Measurements from ENCODE around the gene VWA7.

VWA7 gene

DNA sequence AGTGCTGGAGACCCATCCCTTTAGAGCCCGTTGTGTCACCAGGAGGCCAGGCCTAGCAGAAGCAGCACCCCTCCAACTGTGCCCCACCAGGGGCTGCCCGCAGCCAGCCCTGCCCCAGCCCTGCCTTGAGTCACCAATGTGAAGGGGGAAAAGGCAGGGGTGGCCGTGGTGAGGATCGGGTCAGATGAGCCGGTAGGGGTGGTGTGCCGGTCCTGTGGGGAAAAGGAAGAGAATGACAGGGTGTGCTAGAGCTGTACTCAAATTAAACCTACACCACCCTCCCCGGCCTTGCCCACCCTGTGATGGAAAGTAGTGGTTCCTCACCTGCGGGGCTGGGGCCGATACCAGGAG is 11.6 kb downstream of the VWA7 start:
- Histone ChIP-seq H3K36me3 (ENCODE audit: control insufficient read depth in 4 of 4, insufficient read depth in 4 of 4, low read length in 3 of 4) (peaks cover 9 to 40% (median 30%) of the 10 kb centered on the region in 4 experiments), H3K27me3 (replicated peaks in 2 of 5; ENCODE audit: control insufficient read depth in 4 of 5, insufficient read depth in 5 of 5, low read length in 4 of 5) (no peaks in the 10 kb centered on the region), H3K27ac (ENCODE audit: insufficient read depth in 1 of 2, low read depth in 1 of 2, low read length in 2 of 2, poor library complexity in 1 of 2, severe bottlenecking in 2 of 2) (no peak overlapping the region), H3K4me3 (ENCODE audit: control insufficient read depth in 1 of 7, extremely low read depth in 1 of 7, insufficient read depth in 4 of 7, low read depth in 2 of 7, low read length in 6 of 7) (no peak overlapping the region), H3K9me3 (ENCODE audit: control extremely low read depth in 1 of 5, control insufficient read depth in 4 of 5, insufficient read depth in 2 of 5, low read depth in 1 of 5, low read length in 4 of 5) (no peaks in the 10 kb centered on the region), H3K4me1 (ENCODE audit: control extremely low read depth in 1 of 4, control insufficient read depth in 4 of 4, insufficient read depth in 4 of 4, low read length in 3 of 4) (peaks cover 2 to 12% (median 9%) of the 10 kb centered on the region in 4 experiments)
- ChIA-PET POLR2A (no interaction called here), CTCF (interaction anchor here (1.4 to 13.2 kb wide), 3 partner anchors 18 to 53 kb away, joined by 3 to 268 read pairs (median 5); partner anchors contain the start of genes CLIC1, DDAH2, MPIG6B and MSH5)
- WGBS (ENCODE audit: insufficient coverage) = 96% methylated on average over 4 of the region's 9 CpGs
- DNase-seq = no peak

DNA sequence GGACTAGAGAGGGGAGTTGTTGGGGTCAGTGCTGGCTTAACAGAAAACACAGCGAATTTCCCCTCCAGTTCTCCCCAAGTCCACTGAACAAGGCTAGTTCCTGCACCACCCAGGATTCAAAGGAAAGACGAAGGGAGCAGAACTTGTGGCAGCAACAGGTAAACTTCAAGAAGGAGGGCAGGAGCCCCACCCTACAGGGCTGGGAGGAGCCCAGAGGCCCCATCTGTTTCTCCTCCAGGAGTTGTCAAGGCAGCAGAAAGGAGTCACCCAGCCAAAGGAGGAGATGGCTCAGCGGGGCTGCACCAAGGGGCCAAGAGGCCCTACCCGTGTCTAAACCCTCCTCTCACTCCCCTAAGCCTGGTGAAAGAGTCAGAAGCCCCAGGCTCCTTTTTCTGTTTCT is 12.9 kb downstream of the VWA7 start:
- no peak for DNase-seq
- H3K4me1 ChIP-seq (ENCODE audit: control extremely low read depth in 1 of 4, control insufficient read depth in 4 of 4, insufficient read depth in 4 of 4, low read length in 3 of 4) = peaks cover 2 to 10% (median 6%) of the 10 kb centered on the region in 4 experiments
- H3K36me3 ChIP-seq (ENCODE audit: control insufficient read depth in 4 of 4, insufficient read depth in 4 of 4, low read length in 3 of 4) = peaks cover 9 to 54% (median 44%) of the 10 kb centered on the region in 4 experiments
- no peak overlapping the region for H3K27ac ChIP-seq (ENCODE audit: insufficient read depth in 1 of 2, low read depth in 1 of 2, low read length in 2 of 2, poor library complexity in 1 of 2, severe bottlenecking in 2 of 2)
- CTCF ChIA-PET = interaction anchor here (1.0 to 13.2 kb wide), 2 partner anchors 32 to 104 kb away, joined by 3 to 268 read pairs; partner anchors contain the start of genes CLIC1, DDAH2, MPIG6B and MSH5
- WGBS (ENCODE audit: insufficient coverage) = 100% methylated on average over 3 of the region's 4 CpGs
- POLR2A ChIA-PET = no interaction called here
- H3K9me3 ChIP-seq (ENCODE audit: control extremely low read depth in 1 of 5, control insufficient read depth in 4 of 5, insufficient read depth in 2 of 5, low read depth in 1 of 5, low read length in 4 of 5) = no peaks in the 10 kb centered on the region
- H3K27me3 ChIP-seq (replicated peaks in 2 of 5; ENCODE audit: control insufficient read depth in 4 of 5, insufficient read depth in 5 of 5, low read length in 4 of 5) = no peaks in the 10 kb centered on the region
- no peak overlapping the region for H3K4me3 ChIP-seq (ENCODE audit: control insufficient read depth in 1 of 7, extremely low read depth in 1 of 7, insufficient read depth in 4 of 7, low read depth in 2 of 7, low read length in 6 of 7)

GRCh38 chr6:31763619-31763940 is 13.5 kb downstream of the VWA7 start:
- no peak for DNase-seq
- WGBS (ENCODE audit: insufficient coverage) = 75% methylated on average over 1 of the region's 1 CpG
- CTCF ChIA-PET = interaction anchor here (13.2 kb wide), 1 partner anchor 31 kb away, joined by 268 read pairs; the partner anchor contains the start of genes CLIC1, DDAH2, MPIG6B and MSH5
- Histone ChIP-seq H3K36me3 (ENCODE audit: control insufficient read depth in 4 of 4, insufficient read depth in 4 of 4, low read length in 3 of 4) (peaks cover 9 to 60% (median 48%) of the 10 kb centered on the region in 4 experiments), H3K4me3 (ENCODE audit: control insufficient read depth in 1 of 7, extremely low read depth in 1 of 7, insufficient read depth in 4 of 7, low read depth in 2 of 7, low read length in 6 of 7) (no peak overlapping the region), H3K27ac (ENCODE audit: insufficient read depth in 1 of 2, low read depth in 1 of 2, low read length in 2 of 2, poor library complexity in 1 of 2, severe bottlenecking in 2 of 2) (no peak overlapping the region), H3K4me1 (ENCODE audit: control extremely low read depth in 1 of 4, control insufficient read depth in 4 of 4, insufficient read depth in 4 of 4, low read length in 3 of 4) (peaks cover 0 to 4% (median 2%) of the 10 kb centered on the region in 4 experiments), H3K9me3 (ENCODE audit: control extremely low read depth in 1 of 5, control insufficient read depth in 4 of 5, insufficient read depth in 2 of 5, low read depth in 1 of 5, low read length in 4 of 5) (no peaks in the 10 kb centered on the region), H3K27me3 (replicated peaks in 2 of 5; ENCODE audit: control insufficient read depth in 4 of 5, insufficient read depth in 5 of 5, low read length in 4 of 5) (no peaks in the 10 kb centered on the region)
- POLR2A ChIA-PET = no interaction called here

DNA sequence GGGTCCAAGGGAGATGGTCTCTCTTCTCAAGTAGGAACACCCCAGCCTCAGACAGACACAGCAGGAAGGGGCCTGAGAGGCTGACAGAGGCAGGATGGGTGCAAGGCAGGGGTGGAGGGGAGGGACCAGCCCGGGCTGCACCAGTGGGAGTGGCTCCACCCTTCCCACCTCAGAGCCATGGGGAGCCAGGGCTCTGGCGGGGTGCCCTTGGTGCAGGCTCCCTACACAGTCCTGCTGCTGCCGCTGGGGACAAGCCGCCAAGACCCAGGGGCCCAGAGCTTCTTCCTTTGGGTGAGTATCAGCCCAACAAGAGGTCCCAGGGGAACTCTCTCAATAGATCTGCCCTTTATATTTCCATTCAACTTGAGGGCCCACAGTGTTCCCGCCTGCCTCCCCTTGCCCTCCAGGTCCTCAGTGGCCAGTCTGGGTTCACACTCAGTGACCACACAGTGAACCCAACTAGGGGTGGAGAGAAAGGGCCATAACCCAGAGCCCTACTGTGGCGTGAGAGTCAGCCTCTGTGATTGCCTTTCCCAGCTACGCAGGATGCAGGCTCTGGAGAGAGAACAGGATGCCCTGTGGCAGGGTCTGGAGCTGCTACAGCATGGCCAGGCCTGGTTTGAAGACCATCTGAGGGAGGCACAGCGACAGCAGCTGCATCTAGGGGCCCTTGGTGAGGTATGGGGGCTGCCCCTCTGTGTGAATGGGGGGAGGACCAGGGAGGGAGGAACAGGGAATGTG is 14.1 kb downstream of the VWA7 start:
- Histone ChIP-seq H3K27ac (ENCODE audit: insufficient read depth in 1 of 2, low read depth in 1 of 2, low read length in 2 of 2, poor library complexity in 1 of 2, severe bottlenecking in 2 of 2) (no peak overlapping the region), H3K4me3 (ENCODE audit: control insufficient read depth in 1 of 7, extremely low read depth in 1 of 7, insufficient read depth in 4 of 7, low read depth in 2 of 7, low read length in 6 of 7) (no peak overlapping the region), H3K27me3 (replicated peaks in 2 of 5; ENCODE audit: control insufficient read depth in 4 of 5, insufficient read depth in 5 of 5, low read length in 4 of 5) (no peaks in the 10 kb centered on the region), H3K4me1 (ENCODE audit: control extremely low read depth in 1 of 4, control insufficient read depth in 4 of 4, insufficient read depth in 4 of 4, low read length in 3 of 4) (no peaks in the 10 kb centered on the region), H3K36me3 (ENCODE audit: control insufficient read depth in 4 of 4, insufficient read depth in 4 of 4, low read length in 3 of 4) (peaks cover 9 to 65% (median 52%) of the 10 kb centered on the region in 4 experiments), H3K9me3 (ENCODE audit: control extremely low read depth in 1 of 5, control insufficient read depth in 4 of 5, insufficient read depth in 2 of 5, low read depth in 1 of 5, low read length in 4 of 5) (no peaks in the 10 kb centered on the region)
- CTCF ChIA-PET = interaction anchor here (13.2 kb wide), 1 partner anchor 31 kb away, joined by 268 read pairs; the partner anchor contains the start of genes CLIC1, DDAH2, MPIG6B and MSH5
- no peak for DNase-seq
- 95% methylated on average over 7 of the region's 8 CpGs for WGBS (ENCODE audit: insufficient coverage)
- POLR2A ChIA-PET = no interaction called here

GRCh38 chr6:31762356-31762755 is 14.8 kb downstream of the VWA7 start, which contains the start of gene SAPCD1:
TSS of gene SAPCD1 (plus strand) at chr6:31762656. CDS start at chr6:31763055, 399 bp downstream.
- WGBS (ENCODE audit: insufficient coverage) = 78% methylated on average over 1 of the region's 4 CpGs
- ChIA-PET POLR2A (no interaction called here), CTCF (interaction anchor here (0.7 to 13.2 kb wide), 2 partner anchors 8 to 30 kb away, joined by 4 to 268 read pairs; partner anchors contain the start of genes CLIC1, DDAH2, MPIG6B and MSH5)
- no peak within 1 kb of the TSS for H3K27ac ChIP-seq (ENCODE audit: insufficient read depth in 1 of 2, low read depth in 1 of 2, low read length in 2 of 2, poor library complexity in 1 of 2, severe bottlenecking in 2 of 2)
- H3K27me3 ChIP-seq (replicated peaks in 2 of 5; ENCODE audit: control insufficient read depth in 4 of 5, insufficient read depth in 5 of 5, low read length in 4 of 5) = no peaks in the 10 kb centered on the region
- H3K9me3 ChIP-seq (ENCODE audit: control extremely low read depth in 1 of 5, control insufficient read depth in 4 of 5, insufficient read depth in 2 of 5, low read depth in 1 of 5, low read length in 4 of 5) = no peaks in the 10 kb centered on the region
- H3K4me1 ChIP-seq (ENCODE audit: control extremely low read depth in 1 of 4, control insufficient read depth in 4 of 4, insufficient read depth in 4 of 4, low read length in 3 of 4) = no peaks in the 10 kb centered on the region
- DNase-seq = no peak
- no peak within 1 kb of the TSS for H3K4me3 ChIP-seq (ENCODE audit: control insufficient read depth in 1 of 7, extremely low read depth in 1 of 7, insufficient read depth in 4 of 7, low read depth in 2 of 7, low read length in 6 of 7)
- H3K36me3 ChIP-seq (ENCODE audit: control insufficient read depth in 4 of 4, insufficient read depth in 4 of 4, low read length in 3 of 4) = peaks cover 9 to 67% (median 54%) of the 10 kb centered on the region in 4 experiments

GRCh38 chr6:31761343-31761742 is 15.8 kb downstream of the VWA7 start:
- H3K27me3 ChIP-seq (replicated peaks in 2 of 5; ENCODE audit: control insufficient read depth in 4 of 5, insufficient read depth in 5 of 5, low read length in 4 of 5) = no peaks in the 10 kb centered on the region
- ChIA-PET POLR2A (interaction anchor here (0.6 kb wide), 1 partner anchor 20 kb away, joined by 3 read pairs; no protein-coding TSS in a partner anchor), CTCF (interaction anchor here (0.9 kb wide), 1 partner anchor 11 kb away, joined by 3 read pairs; no protein-coding TSS in a partner anchor)
- H3K4me1 ChIP-seq (ENCODE audit: control extremely low read depth in 1 of 4, control insufficient read depth in 4 of 4, insufficient read depth in 4 of 4, low read length in 3 of 4) = no peaks in the 10 kb centered on the region
- no peaks in the 10 kb centered on the region for H3K9me3 ChIP-seq (ENCODE audit: control extremely low read depth in 1 of 5, control insufficient read depth in 4 of 5, insufficient read depth in 2 of 5, low read depth in 1 of 5, low read length in 4 of 5)
- WGBS (ENCODE audit: insufficient coverage) = 100% methylated on average over 7 of the region's 8 CpGs
- no peak overlapping the region for H3K27ac ChIP-seq (ENCODE audit: insufficient read depth in 1 of 2, low read depth in 1 of 2, low read length in 2 of 2, poor library complexity in 1 of 2, severe bottlenecking in 2 of 2)
- H3K36me3 ChIP-seq (ENCODE audit: control insufficient read depth in 4 of 4, insufficient read depth in 4 of 4, low read length in 3 of 4) = peaks cover 9 to 67% (median 54%) of the 10 kb centered on the region in 4 experiments
- DNase-seq = no peak
- no peak overlapping the region for H3K4me3 ChIP-seq (ENCODE audit: control insufficient read depth in 1 of 7, extremely low read depth in 1 of 7, insufficient read depth in 4 of 7, low read depth in 2 of 7, low read length in 6 of 7)

- DNase-seq = no peak
- ChIA-PET POLR2A (no interaction called here), CTCF (interaction anchor here (0.9 to 1.1 kb wide), 2 partner anchors 11 to 13 kb away, joined by 3 read pairs; no protein-coding TSS in a partner anchor)
- no peaks in the 10 kb centered on the region for H3K27me3 ChIP-seq (replicated peaks in 2 of 5; ENCODE audit: control insufficient read depth in 4 of 5, insufficient read depth in 5 of 5, low read length in 4 of 5)
- peak overlapping the region in 1 of 2 experiments; percentile 21 for H3K27ac ChIP-seq (ENCODE audit: insufficient read depth in 1 of 2, low read depth in 1 of 2, low read length in 2 of 2, poor library complexity in 1 of 2, severe bottlenecking in 2 of 2)
- 93% methylated on average over 3 of the region's 5 CpGs for WGBS (ENCODE audit: insufficient coverage)
- H3K9me3 ChIP-seq (ENCODE audit: control extremely low read depth in 1 of 5, control insufficient read depth in 4 of 5, insufficient read depth in 2 of 5, low read depth in 1 of 5, low read length in 4 of 5) = no peaks in the 10 kb centered on the region
- peaks cover 9 to 67% (median 54%) of the 10 kb centered on the region in 4 experiments for H3K36me3 ChIP-seq (ENCODE audit: control insufficient read depth in 4 of 4, insufficient read depth in 4 of 4, low read length in 3 of 4)
- no peak overlapping the region for H3K4me3 ChIP-seq (ENCODE audit: control insufficient read depth in 1 of 7, extremely low read depth in 1 of 7, insufficient read depth in 4 of 7, low read depth in 2 of 7, low read length in 6 of 7)
- H3K4me1 ChIP-seq (ENCODE audit: control extremely low read depth in 1 of 4, control insufficient read depth in 4 of 4, insufficient read depth in 4 of 4, low read length in 3 of 4) = no peaks in the 10 kb centered on the region
Observed at GRCh38 chr6:31760790-31761189, 16.3 kb downstream of the VWA7 start.

Data from common myeloid progenitor, CD34-positive (primary cell).